PC-9 (cell line): ENCODE data around the gene ZNF396. TPM values are rescaled to one million over a fixed set of nuclear protein-coding genes. Genes with fewer than 3 reads are reported as not detected.

Experiments used
- BruUV-seq: library from RNA; stranded (reverse); fragments of 400-500 nt; replicated peaks from 2 replicates; lab custom pipeline; 2021; lab: Mats Ljungman, UMichigan
- CTCF ChIA-PET: fragments of 300-600 bp; sonication (Branson Sonifier 250); formaldehyde crosslinking; loops from one replicate; lab custom pipeline; 2022; ENCODE audit warnings: antibody characterized with exemption; lab: Charles Lee
- POLR2A ChIA-PET: fragments of 300-600 bp; sonication (Branson Sonifier 250); formaldehyde crosslinking; loops from one replicate; lab custom pipeline; 2022; ENCODE audit warnings: antibody characterized with exemption; ENCODE audit not compliant: unreplicated experiment; lab: Charles Lee
- DNase-seq, 2 experiments: peaks; one replicate each; pipeline versions ENCODE4 v3.0.0 to v3.0.0-alpha.2; 2015 to 2022; ENCODE audit warnings: mixed read lengths in 1 of 2
- H2AFZ ChIP-seq: fragments of 200-600 bp; sonication (generic); 2 replicates; pipeline ENCODE4 v1.8.1; 2017; ENCODE audit warnings: antibody characterized with exemption
- H3F3A ChIP-seq: fragments of 200-600 bp; sonication (generic); 2 replicates; pipeline ENCODE4 v1.8.1; 2017; ENCODE audit warnings: antibody characterized with exemption, mild to moderate bottlenecking, low read depth; ENCODE audit not compliant: insufficient read depth
- H3K27ac ChIP-seq: fragments of 200-600 bp; sonication (generic); 2 replicates; pipeline ENCODE4 v1.6.1; 2016; ENCODE audit warnings: mixed run types
- H3K27me3 ChIP-seq: fragments of 200-600 bp; sonication (generic); 2 replicates; pipeline ENCODE4 v1.6.1; 2016; ENCODE audit warnings: low read depth, mixed run types; ENCODE audit not compliant: insufficient read depth
- H3K36me3 ChIP-seq: fragments of 200-600 bp; sonication (generic); 2 replicates; pipeline ENCODE4 v1.6.1; 2016; ENCODE audit warnings: low read depth, mixed run types
- H3K4me1 ChIP-seq: fragments of 200-600 bp; sonication (generic); replicated peaks from 2 replicates; pipeline ENCODE4 v1.6.1; 2016; ENCODE audit warnings: mixed run types; ENCODE audit not compliant: insufficient read depth
- H3K4me2 ChIP-seq: fragments of 200-600 bp; sonication (generic); 2 replicates; pipeline ENCODE4 v1.6.1; 2017; ENCODE audit warnings: mixed run types
- H3K4me3 ChIP-seq: fragments of 200-600 bp; sonication (generic); 2 replicates; pipeline ENCODE4 v1.6.1; 2016; ENCODE audit warnings: mixed run types
- H3K79me2 ChIP-seq: fragments of 200-600 bp; sonication (generic); 2 replicates; pipeline ENCODE4 v1.6.1; 2017; ENCODE audit warnings: low read depth, mixed run types
- H3K9me2 ChIP-seq: fragments of 200-600 bp; sonication (generic); 2 replicates; pipeline ENCODE4 v1.8.1; 2017; ENCODE audit warnings: mild to moderate bottlenecking; ENCODE audit not compliant: insufficient read depth
- H3K9me3 ChIP-seq: fragments of 200-600 bp; sonication (generic); 2 replicates; pipeline ENCODE4 v1.8.1; 2016; ENCODE audit warnings: low read depth; ENCODE audit not compliant: insufficient read depth
- H4K20me1 ChIP-seq: fragments of 200-600 bp; sonication (generic); 2 replicates; pipeline ENCODE4 v1.8.1; 2017; ENCODE audit not compliant: insufficient read depth
- EZH2 ChIP-seq: fragments of 200-600 bp; sonication (generic); IDR thresholded peaks from 2 replicates; pipeline ENCODE4 v1.8.0; 2017; ENCODE audit warnings: antibody characterized with exemption, low read depth
- intact Hi-C: fragments of 100-400 bp; cut with micrococcal nuclease; formaldehyde crosslinking; loops from one replicate; pipeline ENCODE4 v1.10.0; 2022; ENCODE audit not compliant: unreplicated experiment
- total RNA-seq: library from RNA; stranded (reverse); gene quantifications from 2 replicates; pipeline ENCODE4 v1.2.3, GENCODE V29; 2021
- TF ChIP-seq, protein P1 (sequence below): fragments of 200-600 bp; sonication (generic); conservative IDR thresholded peaks from 2 replicates; pipeline ENCODE4 v1.6.1; 2017; ENCODE audit warnings: mixed run types, antibody characterized with exemption, mild to moderate bottlenecking, moderate library complexity

ZNF396 gene
- total RNA-seq, 1 experiment from 2014 or later: 1.9 TPM

DNA sequence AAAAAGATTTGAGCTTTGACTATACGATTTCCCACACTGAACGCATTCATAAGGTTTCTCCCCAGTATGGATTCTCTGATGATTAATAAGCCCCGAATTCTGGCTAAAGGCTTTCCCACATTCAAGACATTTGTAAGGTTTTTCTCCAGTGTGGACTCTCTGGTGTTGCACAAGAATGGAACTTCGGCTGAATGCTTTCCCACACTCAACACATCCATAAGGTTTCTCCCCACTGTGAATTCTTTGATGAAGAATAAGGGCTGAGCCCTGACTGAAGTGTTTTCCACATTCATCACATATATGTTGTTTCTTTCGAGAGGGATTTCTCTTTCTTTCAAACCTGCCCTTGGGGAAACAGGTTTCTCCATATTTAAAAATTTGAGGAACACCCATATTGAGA, 39.9 kb downstream of the ZNF396 start:
- no peak for DNase-seq
- Histone ChIP-seq H3K27me3 (no peaks in the 10 kb centered on the region), H2AFZ (no peak overlapping the region), H3K9me3 (no peaks in the 10 kb centered on the region), H3K79me2 (peaks cover 27% of the 10 kb centered on the region), H3K9me2 (no peaks in the 10 kb centered on the region), H4K20me1 (peaks cover 26% of the 10 kb centered on the region), H3K36me3 (peaks cover 49% of the 10 kb centered on the region), H3K4me2 (no peak overlapping the region), H3F3A (peaks cover 3% of the 10 kb centered on the region), H3K27ac (no peak overlapping the region), H3K4me3 (no peak overlapping the region), H3K4me1 (no peaks in the 10 kb centered on the region)
- ChIA-PET POLR2A (no interaction called here), CTCF (no interaction called here)
- no TSS peak for BruUV-seq
- intact Hi-C loops: no loop called here
- TF ChIP-seq, protein P1, sequence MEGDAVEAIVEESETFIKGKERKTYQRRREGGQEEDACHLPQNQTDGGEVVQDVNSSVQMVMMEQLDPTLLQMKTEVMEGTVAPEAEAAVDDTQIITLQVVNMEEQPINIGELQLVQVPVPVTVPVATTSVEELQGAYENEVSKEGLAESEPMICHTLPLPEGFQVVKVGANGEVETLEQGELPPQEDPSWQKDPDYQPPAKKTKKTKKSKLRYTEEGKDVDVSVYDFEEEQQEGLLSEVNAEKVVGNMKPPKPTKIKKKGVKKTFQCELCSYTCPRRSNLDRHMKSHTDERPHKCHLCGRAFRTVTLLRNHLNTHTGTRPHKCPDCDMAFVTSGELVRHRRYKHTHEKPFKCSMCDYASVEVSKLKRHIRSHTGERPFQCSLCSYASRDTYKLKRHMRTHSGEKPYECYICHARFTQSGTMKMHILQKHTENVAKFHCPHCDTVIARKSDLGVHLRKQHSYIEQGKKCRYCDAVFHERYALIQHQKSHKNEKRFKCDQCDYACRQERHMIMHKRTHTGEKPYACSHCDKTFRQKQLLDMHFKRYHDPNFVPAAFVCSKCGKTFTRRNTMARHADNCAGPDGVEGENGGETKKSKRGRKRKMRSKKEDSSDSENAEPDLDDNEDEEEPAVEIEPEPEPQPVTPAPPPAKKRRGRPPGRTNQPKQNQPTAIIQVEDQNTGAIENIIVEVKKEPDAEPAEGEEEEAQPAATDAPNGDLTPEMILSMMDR: no peak

GRCh38 chr18:35335866-35336265, 41.3 kb downstream of the ZNF396 start:
- Histone ChIP-seq H3K4me3 (no peak overlapping the region), H4K20me1 (peaks cover 14% of the 10 kb centered on the region), H3K9me3 (no peaks in the 10 kb centered on the region), H3K27ac (no peak overlapping the region), H3F3A (peaks cover 3% of the 10 kb centered on the region), H2AFZ (no peak overlapping the region), H3K4me2 (no peak overlapping the region), H3K36me3 (peaks cover 46% of the 10 kb centered on the region), H3K27me3 (no peaks in the 10 kb centered on the region), H3K79me2 (peaks cover 14% of the 10 kb centered on the region; the same call in 1 of the 2 replicates), H3K9me2 (no peaks in the 10 kb centered on the region), H3K4me1 (no peaks in the 10 kb centered on the region)
- CTCF ChIA-PET: no interaction called here
- BruUV-seq: no TSS peak
- TF ChIP-seq, protein P1: no peak
- TF ChIP-seq EZH2: no peak
- POLR2A ChIA-PET: no interaction called here
- no peak for DNase-seq
- intact Hi-C loops: no loop called here

DNA sequence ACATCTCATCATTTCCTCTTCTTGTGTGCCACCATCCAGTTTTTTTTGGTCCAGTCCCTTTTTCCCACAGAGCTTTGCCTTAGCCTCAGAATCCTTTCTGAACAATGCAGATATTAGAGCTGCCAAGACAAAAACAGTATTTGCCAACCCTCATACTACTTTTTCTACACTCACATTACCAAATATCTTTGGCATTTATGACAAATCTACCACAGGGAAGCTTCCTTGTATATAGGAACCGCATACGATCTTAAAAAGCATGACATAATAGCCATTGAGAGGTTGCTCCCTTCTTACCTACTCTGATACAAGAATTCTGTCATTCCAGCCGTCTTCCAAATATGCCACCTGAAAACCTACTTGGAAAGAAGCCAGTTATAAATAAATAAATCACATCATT, 42.3 kb downstream of the ZNF396 start:
- Histone ChIP-seq H3K4me2 (no peak overlapping the region), H3F3A (peaks cover 3% of the 10 kb centered on the region), H3K4me3 (no peak overlapping the region), H3K79me2 (0 out of 2 replicates have a peak, but pooled peaks cover 4% of the 10 kb centered on the region), H4K20me1 (peaks cover 5% of the 10 kb centered on the region; the same call in 1 of the 2 replicates), H3K4me1 (no peaks in the 10 kb centered on the region), H3K36me3 (peaks cover 39% of the 10 kb centered on the region), H2AFZ (no peak overlapping the region), H3K27me3 (no peaks in the 10 kb centered on the region), H3K9me3 (no peaks in the 10 kb centered on the region), H3K9me2 (no peaks in the 10 kb centered on the region), H3K27ac (no peak overlapping the region)
- intact Hi-C loops: no loop called here
- no TSS peak for BruUV-seq
- ChIA-PET POLR2A (interaction anchor here (0.6 kb wide), 1 partner anchor 293 kb away, joined by 3 read pairs; the partner anchor contains the start of gene MAPRE2), CTCF (no interaction called here)
- DNase-seq: no peak
- TF ChIP-seq, protein P1: no peak
- TF ChIP-seq EZH2: no peak
